ENCODE measurements around the gene APP. TPM values are rescaled to one million over a fixed set of nuclear protein-coding genes. Genes with fewer than 3 reads are reported as not detected.
"Not testable (repeated sequence)": the region's sequence is repeated elsewhere in the genome, so short reads cannot be mapped to it uniquely, and the experiment has no call there.

Gene APP
- total RNA-seq, 1 donor from 2014 or later: 358 TPM

GRCh38 chr21:26085882-26086281, 84.7 kb downstream of the APP start:
- ATAC-seq (no peak), DNase-seq (no peak)
- intact Hi-C loops (cut with DNase I): no loop called here
- no peaks in the 10 kb centered on the region for H3K27me3 ChIP-seq (ENCODE audit: low read depth)
- H3K27ac ChIP-seq: no peak overlapping the region
- H3K9me3 ChIP-seq: no peaks in the 10 kb centered on the region
- H3K4me3 ChIP-seq: no peak overlapping the region
- H3K36me3 ChIP-seq: peaks cover 11% of the 10 kb centered on the region
- peaks cover 5% of the 10 kb centered on the region for H3K4me1 ChIP-seq
- no peak for TF ChIP-seq CTCF (IDR thresholded peaks at IDR 0.05)

- Histone ChIP-seq H3K9me3 (no peaks in the 10 kb centered on the region), H3K4me1 (peaks cover 5% of the 10 kb centered on the region), H3K27me3 (ENCODE audit: low read depth) (no peaks in the 10 kb centered on the region), H3K4me3 (no peak overlapping the region), H3K36me3 (peaks cover 11% of the 10 kb centered on the region), H3K27ac (no peak overlapping the region)
- no peak for TF ChIP-seq CTCF (IDR thresholded peaks at IDR 0.05)
- ATAC-seq: no peak
- intact Hi-C loops (cut with DNase I): no loop called here
- no peak for DNase-seq
These were observed 85.4 kb downstream of the APP start for GRCh38 chr21:26085127-26085526.

GRCh38 chr21:26082549-26082948, 88.0 kb downstream of the APP start:
- Histone ChIP-seq H3K27me3 (ENCODE audit: low read depth) (no peaks in the 10 kb centered on the region), H3K4me1 (peaks cover 5% of the 10 kb centered on the region), H3K4me3 (no peak overlapping the region), H3K27ac (no peak overlapping the region), H3K36me3 (no peaks in the 10 kb centered on the region), H3K9me3 (no peaks in the 10 kb centered on the region)
- DNase-seq (no peak), ATAC-seq (no peak)
- intact Hi-C loops (cut with DNase I): no loop called here
- TF ChIP-seq CTCF (IDR thresholded peaks at IDR 0.05): no peak

- ATAC-seq; H3K9me3 ChIP-seq; H3K27ac ChIP-seq; H3K4me1 ChIP-seq; H3K27me3 ChIP-seq (ENCODE audit: low read depth); H3K36me3 ChIP-seq; H3K4me3 ChIP-seq; intact Hi-C loops (cut with DNase I); DNase-seq: not testable (repeated sequence)
These were observed 89.3 kb downstream of the APP start for GRCh38 chr21:26081175-26081760.

- H3K27me3 ChIP-seq (ENCODE audit: low read depth): no peaks in the 10 kb centered on the region
- DNase-seq (no peak), ATAC-seq (no peak)
- no peak for TF ChIP-seq CTCF (IDR thresholded peaks at IDR 0.05)
- H3K27ac ChIP-seq: no peak overlapping the region
- H3K9me3 ChIP-seq: no peaks in the 10 kb centered on the region
- peaks cover 5% of the 10 kb centered on the region for H3K4me1 ChIP-seq
- no peaks in the 10 kb centered on the region for H3K36me3 ChIP-seq
- intact Hi-C loops (cut with DNase I): no loop called here
- H3K4me3 ChIP-seq: no peak overlapping the region
These were observed 90.4 kb downstream of the APP start for GRCh38 chr21:26080211-26080610.

GRCh38 chr21:26079366-26079765, 91.2 kb downstream of the APP start:
- ATAC-seq: no peak
- H3K4me1 ChIP-seq: peaks cover 5% of the 10 kb centered on the region
- TF ChIP-seq CTCF (IDR thresholded peaks at IDR 0.05): no peak
- H3K9me3 ChIP-seq: no peaks in the 10 kb centered on the region
- DNase-seq: no peak
- H3K36me3 ChIP-seq: no peaks in the 10 kb centered on the region
- no peak overlapping the region for H3K4me3 ChIP-seq
- intact Hi-C loops (cut with DNase I): no loop called here
- no peaks in the 10 kb centered on the region for H3K27me3 ChIP-seq (ENCODE audit: low read depth)
- H3K27ac ChIP-seq: no peak overlapping the region
